Psoas muscle (tissue), 8 donors: ENCODE measurements around the gene MMEL1. TPM values are rescaled to one million over a fixed set of nuclear protein-coding genes. Genes with fewer than 3 reads are reported as not detected.

Source experiments
- ATAC-seq, 4 donors: fragments of 200-7000 bp; cut with Tn5 transposase; one replicate each; pipeline ENCODE4 v1.9.1; 2020; ENCODE audit warnings: moderate library complexity in 3 of 4, mild to moderate bottlenecking in 2 of 4
- DNase-seq, 2 donors: peaks; one replicate each; pipeline ENCODE4 v3.0.0-alpha.2; 2020
- H3K27ac ChIP-seq: fragments of 200-600 bp; one replicate; pipeline ENCODE4 v1.8.0; 2022
- H3K27me3 ChIP-seq, 3 donors: fragments of 200-600 bp in 1 of 3; one replicate each; pipeline versions ENCODE4 v1.6.1 to v1.8.0; 2013 to 2022; ENCODE audit warnings: low read length in 2 of 3, mild to moderate bottlenecking in 2 of 3, moderate library complexity in 1 of 3; ENCODE audit not compliant: insufficient read depth in 3 of 3
- H3K36me3 ChIP-seq, 2 donors: fragments of 200-600 bp in 1 of 2; one replicate each; pipeline versions ENCODE4 v1.6.1 to v1.8.0; 2013 to 2022; ENCODE audit warnings: low read depth in 1 of 2, mild to moderate bottlenecking in 1 of 2, moderate library complexity in 1 of 2; ENCODE audit not compliant: insufficient read depth in 1 of 2
- H3K4me1 ChIP-seq: fragments of 200-600 bp; one replicate; pipeline ENCODE4 v1.8.0; 2022
- H3K4me3 ChIP-seq: fragments of 200-600 bp; one replicate; pipeline ENCODE4 v1.8.0; 2022; ENCODE audit warnings: mild to moderate bottlenecking
- H3K9me3 ChIP-seq: fragments of 200-600 bp; one replicate; pipeline ENCODE4 v1.8.0; 2022
- CTCF ChIP-seq: fragments of 200-600 bp; IDR thresholded peaks from one replicate; pipeline ENCODE4 v1.8.0; 2022; ENCODE audit warnings: antibody characterized with exemption
- WGBS, 3 donors: extraction: QIAGEN DNeasy Blood & Tissue Kit; methylation state at CpG; one replicate each; pipeline versions ENCODE4 v1.1.6 to v1.1.7; 2013; 5-methylcytosine and 5-hydroxymethylcytosine counted together
- intact Hi-C, 2 donors: fragments of 100-400 bp; cut with DNase I; formaldehyde crosslinking; loops; one replicate each; pipeline versions ENCODE4 v1.11.0 to v1.14.2; 2022
- polyA plus RNA-seq, 3 donors: library from polyadenylated mRNA; stranded (reverse); fragments of 200-250 nt; gene quantifications; one replicate each; pipeline ENCODE4 v1.2.3, GENCODE V29; 2013
- total RNA-seq, 4 donors: library from RNA; stranded (reverse); fragmentation: NEBNext Ultra II Directional in 2 of 4; extraction: Animal tissue kit (Norgen Biotek cat#: 25700) in 2 of 4; gene quantifications; one replicate each; pipeline versions ENCODE4 v1.2.1 to v1.2.4, GENCODE V29; 2021 to 2023
- donor health status: healthy with polysubstance abuse.
- donor health status: DM: no; HTN: no; CAD: no; lungs with moderate emphysema.
- donor health status: Bipolar disorder and iron deficiency.
- donor health status: healthy.
- donor health status: DM: yes; HTN: yes; CAD: no.
- donor health status: DM: no; HTN: no; CAD: no.
- donor health status: DM: no; HTN: no; CAD: no.
- donor health status: DM: yes; HTN: yes; CAD: no.

Gene MMEL1
- total and polyA plus RNA-seq, 7 donors, result 0.08 to 0.89 (median 0.21) TPM; not detected in 2

- H3K27me3 ChIP-seq, result peaks cover 0 to 6% (median 5%) of the 10 kb centered on the region in 3 donors
- 85 to 93% (median 88%) methylated on average over 21 to 24 of the region's 24 CpGs for WGBS, 3 donors
- H3K4me1 ChIP-seq, result no peaks in the 10 kb centered on the region
- no peaks in the 10 kb centered on the region for H3K36me3 ChIP-seq
- no peak overlapping the region for H3K4me3 ChIP-seq
- DNase-seq, result no peak
- H3K9me3 ChIP-seq, result no peaks in the 10 kb centered on the region
- no peak overlapping the region for H3K27ac ChIP-seq
- intact Hi-C loops, result no loop called here
- no peak for TF ChIP-seq CTCF
- ATAC-seq, result no peak
These were observed 70.6 kb downstream of the MMEL1 start for GRCh38 chr1:2561898-2562895.

- Histone ChIP-seq H3K4me3 (no peak overlapping the region), H3K9me3 (no peaks in the 10 kb centered on the region), H3K4me1 (no peaks in the 10 kb centered on the region), H3K27ac (no peak overlapping the region), H3K36me3 (no peaks in the 10 kb centered on the region), H3K27me3 (peaks cover 0 to 5% (median under 1%) of the 10 kb centered on the region in 3 donors)
- intact Hi-C loops, result no loop called here
- ATAC-seq (no peak), DNase-seq (no peak)
- TF ChIP-seq CTCF, result no peak
- WGBS, 3 donors, result 80 to 86% (median 86%) methylated on average over 11 of the region's 11 CpGs
These were observed 71.4 kb downstream of the MMEL1 start for GRCh38 chr1:2561446-2561845.

GRCh38 chr1:2560299-2561073, 72.3 kb downstream of the MMEL1 start:
- no peak for DNase-seq
- WGBS, 3 donors, result 82 to 87% (median 83%) methylated on average over 15 of the region's 15 CpGs
- no peaks in the 10 kb centered on the region for H3K4me1 ChIP-seq
- TF ChIP-seq CTCF, result no peak
- H3K36me3 ChIP-seq, result no peaks in the 10 kb centered on the region
- no peak overlapping the region for H3K4me3 ChIP-seq
- no peak for ATAC-seq
- H3K9me3 ChIP-seq, result no peaks in the 10 kb centered on the region
- intact Hi-C loops, result no loop called here
- H3K27me3 ChIP-seq, result peaks cover 0 to under 1% (median 0%) of the 10 kb centered on the region in 3 donors
- H3K27ac ChIP-seq, result no peak overlapping the region

GRCh38 chr1:2559509-2560298, 73.1 kb downstream of the MMEL1 start:
- Histone ChIP-seq H3K36me3 (no peaks in the 10 kb centered on the region), H3K27ac (no peak overlapping the region), H3K4me1 (no peaks in the 10 kb centered on the region), H3K4me3 (no peak overlapping the region), H3K9me3 (no peaks in the 10 kb centered on the region), H3K27me3 (peaks cover 0 to 7% (median 3%) of the 10 kb centered on the region in 3 donors)
- intact Hi-C loops, result no loop called here
- TF ChIP-seq CTCF, result no peak
- no peak for ATAC-seq
- 75 to 78% (median 75%) methylated on average over 33 to 35 of the region's 35 CpGs for WGBS, 3 donors
- no peak for DNase-seq
